ENCODE measurements around the gene AHCYL2.

- TF ChIP-seq, protein P1, sequence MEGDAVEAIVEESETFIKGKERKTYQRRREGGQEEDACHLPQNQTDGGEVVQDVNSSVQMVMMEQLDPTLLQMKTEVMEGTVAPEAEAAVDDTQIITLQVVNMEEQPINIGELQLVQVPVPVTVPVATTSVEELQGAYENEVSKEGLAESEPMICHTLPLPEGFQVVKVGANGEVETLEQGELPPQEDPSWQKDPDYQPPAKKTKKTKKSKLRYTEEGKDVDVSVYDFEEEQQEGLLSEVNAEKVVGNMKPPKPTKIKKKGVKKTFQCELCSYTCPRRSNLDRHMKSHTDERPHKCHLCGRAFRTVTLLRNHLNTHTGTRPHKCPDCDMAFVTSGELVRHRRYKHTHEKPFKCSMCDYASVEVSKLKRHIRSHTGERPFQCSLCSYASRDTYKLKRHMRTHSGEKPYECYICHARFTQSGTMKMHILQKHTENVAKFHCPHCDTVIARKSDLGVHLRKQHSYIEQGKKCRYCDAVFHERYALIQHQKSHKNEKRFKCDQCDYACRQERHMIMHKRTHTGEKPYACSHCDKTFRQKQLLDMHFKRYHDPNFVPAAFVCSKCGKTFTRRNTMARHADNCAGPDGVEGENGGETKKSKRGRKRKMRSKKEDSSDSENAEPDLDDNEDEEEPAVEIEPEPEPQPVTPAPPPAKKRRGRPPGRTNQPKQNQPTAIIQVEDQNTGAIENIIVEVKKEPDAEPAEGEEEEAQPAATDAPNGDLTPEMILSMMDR (IDR thresholded peaks at IDR 0.05) = no peak
- TF ChIP-seq POLR2A (IDR thresholded peaks at IDR 0.05) = no peak
Measured at GRCh38 chr7:129381710-129382484, 157.1 kb downstream of the AHCYL2 start.
